ENCODE data around the gene USH1C.

DNA sequence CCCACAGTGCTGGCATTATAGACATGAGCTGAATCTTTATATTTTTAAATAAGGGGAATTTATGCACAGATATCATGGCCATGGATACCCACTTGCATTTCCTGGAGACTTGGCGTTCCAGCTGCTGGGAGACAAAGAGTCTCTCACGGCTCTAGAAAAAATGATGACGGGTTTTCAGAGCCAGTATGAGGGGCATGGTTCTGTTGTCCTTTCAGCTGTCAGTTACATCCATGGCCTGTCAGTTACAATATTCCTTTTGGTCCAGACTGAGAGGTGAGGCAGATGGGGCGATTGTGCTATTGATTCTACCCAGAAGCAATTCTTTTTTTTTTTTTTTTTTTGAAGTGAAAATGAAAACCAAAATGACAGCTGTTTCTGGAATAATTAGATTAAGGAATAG is 29.7 kb downstream of the USH1C start:
- TF ChIP-seq GATA3 (IDR thresholded peaks at IDR 0.05; ENCODE audit: low read depth, low read length) (no peak), GATA2 (IDR thresholded peaks at IDR 0.05; ENCODE audit: low read depth, low read length) (0 out of 2 replicates have a peak, but pooled peaks have one; percentile 34)
